Esophagus squamous epithelium (tissue), 4 donors: ENCODE measurements around the gene NFYB.

Source experiments
- POLR2A ChIP-seq, 4 donors: fragments of 450-650 bp; IDR thresholded peaks; one replicate each; pipeline ENCODE4 v1.6.1; 2017; ENCODE audit warnings: antibody characterized with exemption in 4 of 4, mild to moderate bottlenecking in 4 of 4, moderate library complexity in 3 of 4
- TF ChIP-seq, protein P1 (sequence below), 6 experiments: fragments of 450-650 bp in 4 of 6; fragments of 200-600 bp in 2 of 6; sonication (generic) in 2 of 6; IDR thresholded peaks; one replicate each; pipeline ENCODE4 v1.5.1; 2016 to 2019; ENCODE audit warnings: antibody characterized with exemption in 6 of 6, mild to moderate bottlenecking in 4 of 6, moderate library complexity in 4 of 6

DNA sequence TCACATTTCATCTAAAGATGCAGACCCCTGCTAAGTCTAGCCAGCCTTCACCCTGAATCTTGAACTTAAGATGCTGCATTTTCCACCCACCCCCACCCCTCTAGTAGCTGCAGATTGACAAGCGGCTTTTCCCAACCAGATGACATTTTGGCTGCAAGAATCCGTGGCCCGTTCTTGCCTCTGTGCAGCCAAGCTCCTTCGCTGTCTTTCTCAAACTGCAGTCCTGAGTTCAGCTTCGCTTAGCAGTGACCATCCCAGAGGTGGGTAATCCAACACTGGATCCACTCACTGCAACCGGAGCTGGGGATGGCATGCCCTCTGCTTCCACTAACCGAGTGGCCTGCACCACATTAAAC, 765 bp upstream of the NFYB start:
- TF ChIP-seq, protein P1, sequence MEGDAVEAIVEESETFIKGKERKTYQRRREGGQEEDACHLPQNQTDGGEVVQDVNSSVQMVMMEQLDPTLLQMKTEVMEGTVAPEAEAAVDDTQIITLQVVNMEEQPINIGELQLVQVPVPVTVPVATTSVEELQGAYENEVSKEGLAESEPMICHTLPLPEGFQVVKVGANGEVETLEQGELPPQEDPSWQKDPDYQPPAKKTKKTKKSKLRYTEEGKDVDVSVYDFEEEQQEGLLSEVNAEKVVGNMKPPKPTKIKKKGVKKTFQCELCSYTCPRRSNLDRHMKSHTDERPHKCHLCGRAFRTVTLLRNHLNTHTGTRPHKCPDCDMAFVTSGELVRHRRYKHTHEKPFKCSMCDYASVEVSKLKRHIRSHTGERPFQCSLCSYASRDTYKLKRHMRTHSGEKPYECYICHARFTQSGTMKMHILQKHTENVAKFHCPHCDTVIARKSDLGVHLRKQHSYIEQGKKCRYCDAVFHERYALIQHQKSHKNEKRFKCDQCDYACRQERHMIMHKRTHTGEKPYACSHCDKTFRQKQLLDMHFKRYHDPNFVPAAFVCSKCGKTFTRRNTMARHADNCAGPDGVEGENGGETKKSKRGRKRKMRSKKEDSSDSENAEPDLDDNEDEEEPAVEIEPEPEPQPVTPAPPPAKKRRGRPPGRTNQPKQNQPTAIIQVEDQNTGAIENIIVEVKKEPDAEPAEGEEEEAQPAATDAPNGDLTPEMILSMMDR (IDR thresholded peaks at IDR 0.05) = no peak
- no peak for TF ChIP-seq POLR2A (IDR thresholded peaks at IDR 0.05)
